ENCODE results near the gene PALLD.

Gene PALLD

DNA sequence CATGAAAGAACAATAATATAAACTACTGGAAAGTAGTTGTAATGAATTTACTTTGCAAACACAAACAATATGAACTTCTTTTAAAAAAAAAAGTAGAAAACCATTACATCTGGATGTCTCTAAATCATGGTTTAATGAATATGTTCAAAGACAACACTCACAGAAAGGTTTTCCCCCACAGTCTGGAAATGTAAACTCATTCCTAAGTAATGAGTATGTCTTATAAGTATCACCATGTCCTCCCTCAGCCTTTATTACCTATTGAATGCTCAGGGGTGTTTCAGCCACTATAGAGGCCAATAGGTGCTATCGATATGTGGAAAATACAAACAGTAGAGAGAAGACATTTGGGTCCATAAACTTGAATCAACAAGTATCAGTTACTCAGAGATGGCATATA, 186.7 kb downstream of the PALLD start:
- Histone ChIP-seq H3K9me3 (ENCODE audit: control insufficient read depth, low read length) (no peaks in the 10 kb centered on the region), H3K36me3 (ENCODE audit: control insufficient read depth, insufficient read depth, low read length, severe bottlenecking) (peaks cover 56% of the 10 kb centered on the region)
- peak; percentile 18 for DNase-seq (ENCODE audit: low read depth)

GRCh38 chr4:168685136-168685809, 188.4 kb downstream of the PALLD start:
- Histone ChIP-seq H3K4me1 (ENCODE audit: control insufficient read depth, insufficient read depth, low read length) (no peaks in the 10 kb centered on the region), H3K9ac (ENCODE audit: low read length) (no peak overlapping the region), H3K36me3 (ENCODE audit: control insufficient read depth, insufficient read depth, low read length, severe bottlenecking) (peaks cover 56% of the 10 kb centered on the region), H3K27me3 (replicated peaks; ENCODE audit: control insufficient read depth, insufficient read depth, low read length) (no peaks in the 10 kb centered on the region), H3K4me3 (ENCODE audit: low read length) (no peak overlapping the region), H3K9me3 (ENCODE audit: control insufficient read depth, low read length) (no peaks in the 10 kb centered on the region)
- no peak for DNase-seq (ENCODE audit: low read depth)

More for the DNA sequence above, 186.7 kb downstream of the PALLD start:
- no peaks in the 10 kb centered on the region for H3K27me3 ChIP-seq (replicated peaks; ENCODE audit: control insufficient read depth, insufficient read depth, low read length)
- no peaks in the 10 kb centered on the region for H3K4me1 ChIP-seq (ENCODE audit: control insufficient read depth, insufficient read depth, low read length)
- no peak overlapping the region for H3K4me3 ChIP-seq (ENCODE audit: low read length)
- no peak overlapping the region for H3K9ac ChIP-seq (ENCODE audit: low read length)

DNA sequence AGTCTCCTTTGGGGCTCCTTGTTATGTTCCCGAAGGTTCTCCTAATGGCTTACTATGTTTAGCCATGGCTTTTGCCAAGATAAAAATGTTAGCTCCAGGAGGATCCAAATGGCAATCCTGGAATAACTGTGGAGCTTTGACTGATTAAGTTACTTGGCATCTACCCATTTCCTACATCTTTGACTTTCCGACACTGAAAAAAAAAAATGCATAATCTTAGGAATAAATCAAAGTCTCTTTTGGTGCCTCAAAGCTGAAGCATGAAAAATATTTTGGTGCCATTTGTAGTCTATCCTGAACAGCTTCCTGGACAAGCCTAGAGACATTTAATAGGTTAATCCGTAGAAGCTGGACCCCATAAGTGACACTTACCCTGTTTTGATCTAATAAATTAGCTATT, 191.7 kb downstream of the PALLD start:
- H3K4me1 ChIP-seq (ENCODE audit: control insufficient read depth, insufficient read depth, low read length), result peaks cover 5% of the 10 kb centered on the region
- H3K9me3 ChIP-seq (ENCODE audit: control insufficient read depth, low read length), result no peaks in the 10 kb centered on the region
- DNase-seq (ENCODE audit: low read depth), result no peak
- no peak overlapping the region for H3K9ac ChIP-seq (ENCODE audit: low read length)
- no peaks in the 10 kb centered on the region for H3K27me3 ChIP-seq (replicated peaks; ENCODE audit: control insufficient read depth, insufficient read depth, low read length)
- no peak overlapping the region for H3K4me3 ChIP-seq (ENCODE audit: low read length)
- H3K36me3 ChIP-seq (ENCODE audit: control insufficient read depth, insufficient read depth, low read length, severe bottlenecking), result peaks cover 41% of the 10 kb centered on the region

- Histone ChIP-seq H3K9me3 (ENCODE audit: control insufficient read depth, low read length) (no peaks in the 10 kb centered on the region), H3K9ac (ENCODE audit: low read length) (no peak overlapping the region), H3K27me3 (replicated peaks; ENCODE audit: control insufficient read depth, insufficient read depth, low read length) (no peaks in the 10 kb centered on the region), H3K4me3 (ENCODE audit: low read length) (no peak overlapping the region), H3K36me3 (ENCODE audit: control insufficient read depth, insufficient read depth, low read length, severe bottlenecking) (peaks cover 29% of the 10 kb centered on the region), H3K4me1 (ENCODE audit: control insufficient read depth, insufficient read depth, low read length) (peaks cover 8% of the 10 kb centered on the region)
- no peak for DNase-seq (ENCODE audit: low read depth)
These were observed 192.9 kb downstream of the PALLD start for GRCh38 chr4:168689791-168690190.

DNA sequence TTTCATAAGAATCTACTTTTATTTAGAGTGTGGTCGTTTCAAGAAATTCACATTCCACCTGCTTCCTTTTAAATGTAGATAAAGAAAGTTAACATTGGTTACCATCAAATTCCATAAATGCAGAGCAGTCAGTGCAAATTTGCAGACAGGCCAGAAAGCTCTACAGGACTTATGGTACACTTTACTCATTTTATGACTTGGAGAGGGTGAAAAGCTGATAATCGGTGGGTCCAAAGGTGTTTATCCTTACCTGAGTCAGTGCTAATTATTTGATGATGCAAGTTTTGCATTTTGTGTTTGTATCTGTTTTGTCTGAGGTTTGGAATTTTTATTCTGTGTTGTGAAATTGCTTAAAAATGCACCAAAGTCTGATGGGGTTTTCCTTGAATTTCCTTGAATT, 193.3 kb downstream of the PALLD start:
- H3K36me3 ChIP-seq (ENCODE audit: control insufficient read depth, insufficient read depth, low read length, severe bottlenecking), result peaks cover 25% of the 10 kb centered on the region
- no peaks in the 10 kb centered on the region for H3K9me3 ChIP-seq (ENCODE audit: control insufficient read depth, low read length)
- no peak overlapping the region for H3K4me3 ChIP-seq (ENCODE audit: low read length)
- H3K4me1 ChIP-seq (ENCODE audit: control insufficient read depth, insufficient read depth, low read length), result peaks cover 12% of the 10 kb centered on the region
- no peaks in the 10 kb centered on the region for H3K27me3 ChIP-seq (replicated peaks; ENCODE audit: control insufficient read depth, insufficient read depth, low read length)
- no peak overlapping the region for H3K9ac ChIP-seq (ENCODE audit: low read length)
- DNase-seq (ENCODE audit: low read depth), result no peak

DNA sequence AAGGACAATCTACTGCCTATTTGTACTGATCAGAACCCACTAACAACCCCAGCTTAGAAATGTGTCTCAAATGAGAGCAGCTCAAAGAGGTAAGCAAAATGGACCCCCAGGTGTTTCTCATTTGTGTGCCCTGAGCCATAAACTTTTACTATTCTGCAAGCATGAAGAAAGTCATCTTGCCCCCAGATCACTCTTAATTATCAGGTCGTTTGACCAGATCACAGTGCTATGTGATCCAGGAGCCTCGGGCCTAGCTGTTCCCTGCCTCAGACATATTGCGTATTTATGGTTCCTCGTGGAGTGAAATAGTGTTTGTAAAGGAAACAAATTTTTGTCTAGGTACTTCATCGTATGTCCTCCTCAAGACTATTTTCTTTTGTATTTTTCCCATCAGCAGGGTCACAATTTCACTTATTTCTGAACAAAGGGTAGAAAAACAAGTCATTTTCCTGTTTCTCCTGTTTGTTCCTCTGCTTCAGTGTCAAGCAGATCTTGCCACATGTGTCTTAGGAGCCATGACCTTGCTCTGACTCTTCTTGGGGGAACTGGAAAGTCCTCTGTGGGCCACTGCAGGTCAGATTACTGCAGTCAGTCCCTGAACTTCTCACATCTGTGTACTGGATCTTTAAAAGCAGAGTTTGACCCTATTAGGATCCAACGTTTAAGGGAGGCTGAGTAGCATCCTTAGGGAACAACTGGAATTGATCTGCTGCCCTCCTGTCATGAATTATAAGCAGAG, 194.9 kb downstream of the PALLD start:
- Histone ChIP-seq H3K9ac (ENCODE audit: low read length) (no peak overlapping the region), H3K4me1 (ENCODE audit: control insufficient read depth, insufficient read depth, low read length) (peaks cover 27% of the 10 kb centered on the region), H3K36me3 (ENCODE audit: control insufficient read depth, insufficient read depth, low read length, severe bottlenecking) (peaks cover 18% of the 10 kb centered on the region), H3K27me3 (replicated peaks; ENCODE audit: control insufficient read depth, insufficient read depth, low read length) (no peaks in the 10 kb centered on the region), H3K9me3 (ENCODE audit: control insufficient read depth, low read length) (no peaks in the 10 kb centered on the region), H3K4me3 (ENCODE audit: low read length) (no peak overlapping the region)
- no peak for DNase-seq (ENCODE audit: low read depth)

GRCh38 chr4:168693750-168694490, 197.1 kb downstream of the PALLD start:
- peaks cover 4% of the 10 kb centered on the region for H3K36me3 ChIP-seq (ENCODE audit: control insufficient read depth, insufficient read depth, low read length, severe bottlenecking)
- H3K4me3 ChIP-seq (ENCODE audit: low read length), result no peak overlapping the region
- peak; percentile 25 for DNase-seq (ENCODE audit: low read depth)
- H3K4me1 ChIP-seq (ENCODE audit: control insufficient read depth, insufficient read depth, low read length), result peaks cover 34% of the 10 kb centered on the region
- no peaks in the 10 kb centered on the region for H3K27me3 ChIP-seq (replicated peaks; ENCODE audit: control insufficient read depth, insufficient read depth, low read length)
- H3K9ac ChIP-seq (ENCODE audit: low read length), result no peak overlapping the region
- H3K9me3 ChIP-seq (ENCODE audit: control insufficient read depth, low read length), result no peaks in the 10 kb centered on the region

GRCh38 chr4:168694667-168695066, 197.8 kb downstream of the PALLD start:
- H3K36me3 ChIP-seq (ENCODE audit: control insufficient read depth, insufficient read depth, low read length, severe bottlenecking), result peaks cover 4% of the 10 kb centered on the region
- no peaks in the 10 kb centered on the region for H3K27me3 ChIP-seq (replicated peaks; ENCODE audit: control insufficient read depth, insufficient read depth, low read length)
- no peak overlapping the region for H3K9ac ChIP-seq (ENCODE audit: low read length)
- peak; percentile 38 for DNase-seq (ENCODE audit: low read depth)
- peaks cover 34% of the 10 kb centered on the region for H3K4me1 ChIP-seq (ENCODE audit: control insufficient read depth, insufficient read depth, low read length)
- no peaks in the 10 kb centered on the region for H3K9me3 ChIP-seq (ENCODE audit: control insufficient read depth, low read length)
- H3K4me3 ChIP-seq (ENCODE audit: low read length), result no peak overlapping the region

DNA sequence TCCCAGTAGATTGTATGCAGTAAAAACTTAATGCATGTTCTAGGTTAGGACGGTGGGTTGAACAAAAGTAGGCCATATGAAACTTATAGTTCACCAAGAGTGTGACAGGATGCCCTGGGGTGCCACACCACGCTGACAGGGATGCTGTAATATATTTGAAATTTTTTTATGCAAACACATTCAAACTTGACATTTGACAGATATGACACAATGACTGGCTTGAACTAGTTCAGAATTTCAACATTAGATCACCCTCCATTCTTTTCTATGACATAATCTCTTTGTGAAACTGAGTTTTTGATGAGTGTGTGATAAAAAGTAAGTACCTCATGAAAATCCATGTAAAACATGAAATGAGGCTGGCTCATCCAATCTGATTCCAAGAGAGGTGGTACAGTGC, 198.4 kb downstream of the PALLD start:
- Histone ChIP-seq H3K4me1 (ENCODE audit: control insufficient read depth, insufficient read depth, low read length) (peaks cover 34% of the 10 kb centered on the region), H3K9me3 (ENCODE audit: control insufficient read depth, low read length) (no peaks in the 10 kb centered on the region), H3K27me3 (replicated peaks; ENCODE audit: control insufficient read depth, insufficient read depth, low read length) (no peaks in the 10 kb centered on the region), H3K36me3 (ENCODE audit: control insufficient read depth, insufficient read depth, low read length, severe bottlenecking) (peaks cover 4% of the 10 kb centered on the region), H3K9ac (ENCODE audit: low read length) (no peak overlapping the region), H3K4me3 (ENCODE audit: low read length) (no peak overlapping the region)
- DNase-seq (ENCODE audit: low read depth), result peak; percentile 19

DNA sequence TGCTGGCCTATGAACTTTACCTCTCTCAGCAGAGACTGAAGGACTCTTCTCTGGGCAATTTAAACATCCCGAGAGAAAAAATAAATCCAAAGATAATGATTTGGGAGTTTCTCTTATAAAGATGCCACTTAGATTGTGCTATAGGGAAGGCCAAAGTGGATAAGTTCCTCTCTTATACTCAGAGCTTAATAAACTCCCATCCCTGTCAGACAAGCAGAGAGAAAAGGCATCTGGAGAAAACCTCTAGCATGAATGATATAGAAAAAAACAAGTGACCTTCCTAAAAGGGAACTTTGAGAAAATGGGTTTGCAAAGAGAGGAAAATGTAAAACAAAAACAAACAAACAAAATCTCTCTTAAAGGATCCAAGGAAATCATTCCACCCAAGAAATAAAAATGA, 199.4 kb downstream of the PALLD start:
- Histone ChIP-seq H3K27me3 (replicated peaks; ENCODE audit: control insufficient read depth, insufficient read depth, low read length) (no peaks in the 10 kb centered on the region), H3K9ac (ENCODE audit: low read length) (peak overlapping the region; percentile 17), H3K36me3 (ENCODE audit: control insufficient read depth, insufficient read depth, low read length, severe bottlenecking) (peaks cover 4% of the 10 kb centered on the region), H3K4me1 (ENCODE audit: control insufficient read depth, insufficient read depth, low read length) (peaks cover 34% of the 10 kb centered on the region), H3K9me3 (ENCODE audit: control insufficient read depth, low read length) (no peaks in the 10 kb centered on the region), H3K4me3 (ENCODE audit: low read length) (no peak overlapping the region)
- no peak for DNase-seq (ENCODE audit: low read depth)

- Histone ChIP-seq H3K27me3 (replicated peaks; ENCODE audit: control insufficient read depth, insufficient read depth, low read length) (no peaks in the 10 kb centered on the region), H3K9me3 (ENCODE audit: control insufficient read depth, low read length) (no peaks in the 10 kb centered on the region), H3K4me3 (ENCODE audit: low read length) (no peak overlapping the region), H3K4me1 (ENCODE audit: control insufficient read depth, insufficient read depth, low read length) (peaks cover 32% of the 10 kb centered on the region), H3K9ac (ENCODE audit: low read length) (peak overlapping the region; percentile 17), H3K36me3 (ENCODE audit: control insufficient read depth, insufficient read depth, low read length, severe bottlenecking) (peaks cover under 1% of the 10 kb centered on the region)
- no peak for DNase-seq (ENCODE audit: low read depth)
These were observed 200.0 kb downstream of the PALLD start for GRCh38 chr4:168696826-168697225.

All from adipocyte (in vitro differentiated cells).